Measurements from ENCODE around the gene MBOAT1. TPM values are rescaled to one million over a fixed set of nuclear protein-coding genes. Genes with fewer than 3 reads are reported as not detected.

Gene MBOAT1
- total RNA-seq, 1 experiment from 2014 or later, result 2.5 TPM

GRCh38 chr6:20069021-20069522 lies 143.2 kb downstream of the MBOAT1 start:
- no peak for DNase-seq
- H3K4me3 ChIP-seq, result no peak overlapping the region

GRCh38 chr6:20068421-20068988 lies 143.8 kb downstream of the MBOAT1 start:
- Histone ChIP-seq H3K27me3 (no peaks in the 10 kb centered on the region), H3K9me3 (no peaks in the 10 kb centered on the region), H3K4me3 (no peak overlapping the region), H3K36me3 (no peaks in the 10 kb centered on the region)
- no peak for DNase-seq

More at GRCh38 chr6:20069021-20069522, 143.2 kb downstream of the MBOAT1 start:
- H3K9me3 ChIP-seq, result no peaks in the 10 kb centered on the region
- H3K27me3 ChIP-seq, result no peaks in the 10 kb centered on the region
- H3K36me3 ChIP-seq, result no peaks in the 10 kb centered on the region

- H3K4me3 ChIP-seq, result no peak overlapping the region
- no peaks in the 10 kb centered on the region for H3K27me3 ChIP-seq
- DNase-seq, result no peak
- H3K9me3 ChIP-seq, result no peaks in the 10 kb centered on the region
- H3K36me3 ChIP-seq, result no peaks in the 10 kb centered on the region
Observed at GRCh38 chr6:20061952-20062351, 150.3 kb downstream of the MBOAT1 start.

GRCh38 chr6:20060252-20060651 lies 152.0 kb downstream of the MBOAT1 start:
- DNase-seq, result no peak
- Histone ChIP-seq H3K27me3 (no peaks in the 10 kb centered on the region), H3K36me3 (no peaks in the 10 kb centered on the region), H3K4me3 (no peak overlapping the region), H3K9me3 (no peaks in the 10 kb centered on the region)

- Histone ChIP-seq H3K27me3 (no peaks in the 10 kb centered on the region), H3K9me3 (no peaks in the 10 kb centered on the region), H3K36me3 (no peaks in the 10 kb centered on the region), H3K4me3 (no peak overlapping the region)
- no peak for DNase-seq
Observed at GRCh38 chr6:20058912-20059311, 153.4 kb downstream of the MBOAT1 start.

- H3K27me3 ChIP-seq, result no peaks in the 10 kb centered on the region
- H3K4me3 ChIP-seq, result no peak overlapping the region
- H3K9me3 ChIP-seq, result no peaks in the 10 kb centered on the region
- no peaks in the 10 kb centered on the region for H3K36me3 ChIP-seq
- DNase-seq, result no peak
Observed at GRCh38 chr6:20058121-20058905, 154.0 kb downstream of the MBOAT1 start.

GRCh38 chr6:20056350-20056992 lies 155.8 kb downstream of the MBOAT1 start:
- no peaks in the 10 kb centered on the region for H3K9me3 ChIP-seq
- no peaks in the 10 kb centered on the region for H3K36me3 ChIP-seq
- no peak overlapping the region for H3K4me3 ChIP-seq
- no peak for DNase-seq
- no peaks in the 10 kb centered on the region for H3K27me3 ChIP-seq

- DNase-seq, result no peak
- Histone ChIP-seq H3K9me3 (no peaks in the 10 kb centered on the region), H3K27me3 (no peaks in the 10 kb centered on the region), H3K36me3 (no peaks in the 10 kb centered on the region), H3K4me3 (no peak overlapping the region)
Observed at GRCh38 chr6:20055916-20056315, 156.4 kb downstream of the MBOAT1 start.

Other genes starting within 250 kb of the MBOAT1 start
- 9.3 and 10.2 TPM in 2 replicates for gene E2F3, start 189.4 kb upstream of the MBOAT1 start, total RNA-seq (2014; rRNA removed; shearing (Covaris generic); ENCODE audit: low replicate concordance)